Suprapubic skin (tissue), 4 donors: ENCODE results near the gene USHBP1. TPM values are rescaled to one million over a fixed set of nuclear protein-coding genes. Genes with fewer than 3 reads are reported as not detected.

ENCODE experiments used
- DNase-seq, 2 donors: peaks; one replicate each; pipeline ENCODE4 v3.0.0-alpha.2; 2019; ENCODE audit warnings: low spot score in 2 of 2
- H3K27ac ChIP-seq: fragments of 200-600 bp; sonication (generic); one replicate; pipeline ENCODE4 v1.5.1; 2019
- H3K27me3 ChIP-seq: fragments of 200-600 bp; sonication (generic); one replicate; pipeline ENCODE4 v1.5.1; 2019
- H3K36me3 ChIP-seq: fragments of 200-600 bp; sonication (generic); one replicate; pipeline ENCODE4 v1.5.1; 2019
- H3K4me1 ChIP-seq: fragments of 200-600 bp; sonication (generic); one replicate; pipeline ENCODE4 v1.5.1; 2019
- H3K4me3 ChIP-seq: fragments of 200-600 bp; sonication (generic); one replicate; pipeline ENCODE4 v1.5.1; 2019; ENCODE audit warnings: mild to moderate bottlenecking
- H3K9me3 ChIP-seq: fragments of 200-600 bp; sonication (generic); one replicate; pipeline ENCODE4 v1.5.1; 2019
- EP300 ChIP-seq: sonication (generic); formaldehyde crosslinking; IDR thresholded peaks from one replicate; pipeline ENCODE4 v1.6.1; 2017; ENCODE audit warnings: antibody characterized with exemption
- POLR2A ChIP-seq, 2 donors: fragments of 450-650 bp; IDR thresholded peaks; one replicate each; pipeline ENCODE4 v1.6.1; 2017; ENCODE audit warnings: antibody characterized with exemption in 2 of 2, mild to moderate bottlenecking in 2 of 2, moderate library complexity in 2 of 2
- POLR2AphosphoS5 ChIP-seq, 3 donors: sonication (generic); formaldehyde crosslinking; IDR thresholded peaks; one replicate each; pipeline ENCODE4 v1.6.1; 2017; ENCODE audit warnings: antibody characterized with exemption in 3 of 3
- WGBS: methylation state at CpG from one replicate; pipeline ENCODE4 v1.1.5; 2018; 5-methylcytosine and 5-hydroxymethylcytosine counted together
- total RNA-seq, 4 donors: library from RNA; depleted of rRNA; stranded (reverse); fragments of >200 nt; gene quantifications; one replicate each; pipeline ENCODE4 v1.1.0, GENCODE V29; 2016
- TF ChIP-seq, protein P1 (sequence below), 2 donors: fragments of 200-600 bp in 1 of 2; fragments of 450-650 bp in 1 of 2; sonication (generic) in 1 of 2; IDR thresholded peaks; one replicate each; pipeline ENCODE4 v1.5.1; 2016 to 2019; ENCODE audit warnings: antibody characterized with exemption in 2 of 2, mild to moderate bottlenecking in 1 of 2, moderate library complexity in 1 of 2

USHBP1 gene
- total RNA-seq, 4 donors from 2014 or later, result 1.2 to 8.4 (median 2.1) TPM

DNA sequence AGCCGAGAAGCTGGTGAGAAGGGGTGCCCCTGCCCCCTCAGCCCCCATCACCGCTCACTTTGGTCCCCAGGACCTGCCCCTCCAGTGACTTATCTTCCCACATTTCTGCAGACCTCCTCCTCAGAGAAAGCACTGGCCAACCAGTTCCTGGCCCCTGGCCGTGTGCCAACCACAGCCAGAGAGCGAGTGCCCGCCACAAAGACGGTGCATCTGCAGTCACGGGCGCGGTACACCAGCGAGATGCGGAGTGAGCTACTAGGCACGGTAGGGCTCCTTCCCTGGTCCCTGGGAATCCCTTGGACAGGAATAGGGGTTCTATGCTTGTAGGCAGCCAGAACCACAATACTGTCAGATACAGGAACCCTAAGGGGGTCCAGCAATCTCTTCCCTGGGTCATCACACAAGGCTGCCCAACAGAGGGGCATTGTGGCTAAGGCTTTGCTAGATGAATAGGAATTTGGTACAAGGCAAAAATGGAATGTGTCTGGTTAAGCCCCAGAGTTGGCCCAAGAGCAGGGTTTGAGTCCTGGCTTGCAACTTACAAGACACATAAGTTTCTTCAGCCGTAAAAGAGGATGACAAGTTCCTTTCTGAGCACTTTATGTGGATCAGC, 48.4 kb downstream of the USHBP1 start:
- Histone ChIP-seq H3K36me3 (peaks cover 30% of the 10 kb centered on the region), H3K27ac (no peak overlapping the region)

DNA sequence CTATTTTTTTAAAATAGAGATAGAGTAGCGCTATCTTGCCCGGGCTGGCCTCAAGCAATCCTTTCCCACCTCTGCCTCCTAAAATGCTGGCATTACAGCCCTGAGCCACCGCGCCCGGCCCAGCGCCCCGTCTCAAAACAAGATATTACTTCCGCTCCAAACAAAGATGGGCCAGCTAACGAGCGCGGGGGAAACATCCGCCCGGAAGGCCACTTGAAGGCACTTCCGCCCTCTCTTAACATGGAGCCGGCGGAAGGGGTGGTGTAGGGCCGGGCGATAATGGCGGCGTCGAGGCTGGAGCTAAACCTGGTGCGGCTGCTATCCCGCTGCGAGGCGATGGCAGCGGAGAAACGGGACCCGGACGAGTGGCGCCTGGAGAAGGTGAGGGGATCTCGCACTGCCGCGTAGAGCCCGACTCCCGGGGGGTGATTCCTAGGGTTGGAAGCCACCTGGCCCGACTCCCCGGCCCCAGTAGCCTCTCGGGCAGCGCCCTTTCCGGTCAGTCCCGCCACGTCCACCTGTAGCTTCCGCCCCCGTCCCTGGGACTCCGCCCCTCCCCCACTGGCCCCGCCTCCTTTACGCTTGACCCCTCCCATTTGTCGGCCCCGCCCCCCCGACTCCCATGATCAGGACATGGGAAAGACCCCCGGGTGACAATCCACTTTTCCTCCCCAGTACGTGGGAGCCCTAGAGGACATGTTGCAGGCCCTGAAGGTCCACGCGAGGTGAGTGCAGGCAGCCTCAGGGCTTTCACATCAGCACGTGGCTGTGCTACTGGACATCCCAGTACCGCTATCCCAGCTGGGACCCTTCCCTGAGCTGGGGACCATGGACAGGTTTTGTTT, 49.2 kb downstream of the USHBP1 start, which contains the start of gene USE1:
USE1 (plus strand) TSS at position 231 of the 845 bp plus-strand sequence; CDS start at position 280, 49 bp downstream.
- TF ChIP-seq, protein P1, sequence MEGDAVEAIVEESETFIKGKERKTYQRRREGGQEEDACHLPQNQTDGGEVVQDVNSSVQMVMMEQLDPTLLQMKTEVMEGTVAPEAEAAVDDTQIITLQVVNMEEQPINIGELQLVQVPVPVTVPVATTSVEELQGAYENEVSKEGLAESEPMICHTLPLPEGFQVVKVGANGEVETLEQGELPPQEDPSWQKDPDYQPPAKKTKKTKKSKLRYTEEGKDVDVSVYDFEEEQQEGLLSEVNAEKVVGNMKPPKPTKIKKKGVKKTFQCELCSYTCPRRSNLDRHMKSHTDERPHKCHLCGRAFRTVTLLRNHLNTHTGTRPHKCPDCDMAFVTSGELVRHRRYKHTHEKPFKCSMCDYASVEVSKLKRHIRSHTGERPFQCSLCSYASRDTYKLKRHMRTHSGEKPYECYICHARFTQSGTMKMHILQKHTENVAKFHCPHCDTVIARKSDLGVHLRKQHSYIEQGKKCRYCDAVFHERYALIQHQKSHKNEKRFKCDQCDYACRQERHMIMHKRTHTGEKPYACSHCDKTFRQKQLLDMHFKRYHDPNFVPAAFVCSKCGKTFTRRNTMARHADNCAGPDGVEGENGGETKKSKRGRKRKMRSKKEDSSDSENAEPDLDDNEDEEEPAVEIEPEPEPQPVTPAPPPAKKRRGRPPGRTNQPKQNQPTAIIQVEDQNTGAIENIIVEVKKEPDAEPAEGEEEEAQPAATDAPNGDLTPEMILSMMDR (IDR thresholded peaks at IDR 0.05), result no peak
- TF ChIP-seq POLR2AphosphoS5 (IDR thresholded peaks at IDR 0.05) (peak in 2 of 3 donors; percentile 85 to 92), POLR2A (IDR thresholded peaks at IDR 0.05) (peak in 1 of 2 donors; percentile 58), EP300 (no peak)
- H3K4me1 ChIP-seq, result peaks cover 18% of the 10 kb centered on the region
- peak within 1 kb of the TSS; percentile 72 for H3K4me3 ChIP-seq
- H3K27ac ChIP-seq, result peak within 1 kb of the TSS; percentile 92
- peaks cover 38% of the 10 kb centered on the region for H3K36me3 ChIP-seq
- 4% methylated on average over 19 of the region's 56 CpGs for WGBS
- H3K27me3 ChIP-seq, result no peaks in the 10 kb centered on the region
- H3K9me3 ChIP-seq, result no peaks in the 10 kb centered on the region
- DNase-seq, result peak; percentile 96

More for the DNA sequence above, 48.4 kb downstream of the USHBP1 start:
- TF ChIP-seq POLR2A (IDR thresholded peaks at IDR 0.05), result no peak
- no peak for DNase-seq
- peaks cover 21% of the 10 kb centered on the region for H3K4me1 ChIP-seq
- peak overlapping the region; percentile 72 for H3K4me3 ChIP-seq
- H3K27me3 ChIP-seq, result no peaks in the 10 kb centered on the region
- H3K9me3 ChIP-seq, result no peaks in the 10 kb centered on the region
- 66% methylated on average over 13 of the region's 13 CpGs for whole genome bisulfite sequencing

DNA sequence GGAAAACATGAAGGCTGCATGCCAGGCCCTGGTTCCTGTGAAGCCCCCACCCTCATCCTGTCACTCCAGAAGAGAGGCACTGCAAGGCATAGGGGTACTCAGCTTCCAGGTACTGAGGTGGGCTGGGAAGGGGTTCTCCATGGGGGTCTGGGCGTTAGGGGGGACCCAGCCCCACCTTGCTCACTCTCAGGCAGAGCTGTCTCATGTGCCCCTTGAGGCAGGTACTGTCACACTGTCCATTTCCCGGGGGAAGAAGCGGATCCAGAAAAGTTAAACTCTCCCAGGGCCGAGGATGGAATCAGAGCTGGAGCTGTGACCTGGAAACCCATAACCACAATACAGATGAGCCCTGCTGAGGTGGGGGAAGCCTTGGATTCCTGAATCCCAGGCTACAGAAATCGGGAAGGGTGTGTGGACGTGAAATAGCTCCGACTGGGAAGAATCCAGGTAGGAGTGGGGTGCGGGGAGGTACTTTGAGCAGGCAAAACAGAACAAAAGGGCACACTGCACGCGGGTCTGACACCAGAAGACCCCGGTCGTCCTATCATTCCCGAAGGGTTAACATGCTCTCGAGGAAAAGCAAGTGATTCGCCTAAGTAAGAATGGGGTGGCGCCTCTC, 49.9 kb downstream of the USHBP1 start:
- no peak for DNase-seq
- no peaks in the 10 kb centered on the region for H3K9me3 ChIP-seq
- peak overlapping the region; percentile 92 for H3K27ac ChIP-seq
- peak overlapping the region; percentile 72 for H3K4me3 ChIP-seq
- H3K36me3 ChIP-seq, result peaks cover 44% of the 10 kb centered on the region
- 26% methylated on average over 12 of the region's 16 CpGs for WGBS
- peaks cover 12% of the 10 kb centered on the region for H3K4me1 ChIP-seq
- H3K27me3 ChIP-seq, result no peaks in the 10 kb centered on the region
- TF ChIP-seq POLR2AphosphoS5 (IDR thresholded peaks at IDR 0.05) (no peak), EP300 (no peak), POLR2A (IDR thresholded peaks at IDR 0.05) (no peak)
- TF ChIP-seq, protein P1 (IDR thresholded peaks at IDR 0.05), result no peak

DNA sequence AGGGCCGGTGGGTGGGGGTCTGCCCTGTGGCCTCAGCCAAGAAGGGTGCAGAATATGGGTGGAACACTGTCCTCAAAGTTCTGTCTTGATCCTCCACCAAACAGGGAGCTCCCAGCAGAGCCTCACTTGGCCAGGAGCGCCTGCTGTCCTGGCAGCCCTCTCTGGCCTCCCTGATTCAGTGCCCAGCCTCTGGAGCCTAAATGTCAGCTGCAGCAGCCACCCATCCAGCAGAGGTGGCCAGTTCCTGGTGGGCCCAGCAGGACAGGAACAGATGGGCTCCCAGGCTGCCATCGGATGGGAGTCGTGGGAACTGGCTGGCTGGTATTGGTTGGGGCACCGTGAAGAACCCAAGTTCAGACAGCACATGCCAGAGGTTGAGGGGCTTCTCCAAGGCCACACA, 51.2 kb downstream of the USHBP1 start:
- Histone ChIP-seq H3K4me1 (peaks cover 12% of the 10 kb centered on the region), H3K27ac (no peak overlapping the region), H3K4me3 (no peak overlapping the region), H3K36me3 (peaks cover 53% of the 10 kb centered on the region), H3K9me3 (no peaks in the 10 kb centered on the region), H3K27me3 (no peaks in the 10 kb centered on the region)
- no peak for TF ChIP-seq POLR2A (IDR thresholded peaks at IDR 0.05)
- no peak for DNase-seq
- 75% methylated on average over 5 of the region's 5 CpGs for WGBS

DNA sequence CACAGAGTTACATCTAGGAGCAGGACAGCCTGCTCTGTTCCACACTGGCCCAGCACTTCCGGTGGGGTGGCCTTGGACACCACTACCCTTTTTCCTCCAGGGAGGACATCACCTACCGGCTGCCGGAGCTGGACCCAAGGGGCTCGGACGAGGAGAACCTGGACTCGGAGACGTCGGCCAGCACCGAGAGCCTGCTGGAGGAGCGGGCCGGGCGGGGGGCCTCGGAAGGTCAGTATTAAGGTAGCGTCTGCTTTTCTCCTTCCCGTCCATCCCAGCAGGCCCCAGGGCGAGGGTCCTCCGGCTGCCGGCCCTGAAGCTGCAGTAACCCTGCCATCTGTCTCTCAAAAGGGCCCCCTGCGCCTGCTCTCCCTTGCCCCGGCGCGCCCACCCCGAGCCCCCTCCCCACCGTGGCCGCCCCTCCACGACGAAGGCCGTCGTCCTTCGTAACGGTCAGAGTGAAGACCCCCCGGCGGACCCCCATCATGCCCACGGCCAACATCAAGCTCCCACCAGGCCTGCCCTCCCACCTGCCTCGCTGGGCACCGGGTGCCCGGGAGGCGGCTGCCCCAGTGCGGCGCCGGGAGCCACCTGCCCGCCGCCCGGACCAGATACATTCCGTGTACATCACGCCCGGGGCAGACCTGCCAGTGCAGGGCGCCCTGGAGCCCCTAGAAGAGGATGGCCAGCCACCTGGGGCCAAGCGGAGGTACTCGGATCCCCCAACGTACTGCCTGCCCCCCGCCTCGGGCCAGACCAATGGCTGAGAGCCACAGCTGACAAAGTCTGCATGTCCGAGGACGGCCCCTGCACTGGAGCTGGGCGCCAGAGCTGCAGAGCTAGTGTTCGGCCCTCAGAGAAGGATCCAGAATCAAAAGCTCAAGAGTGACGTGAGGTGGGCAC, 52.7 kb downstream of the USHBP1 start:
- Histone ChIP-seq H3K27me3 (no peaks in the 10 kb centered on the region), H3K27ac (no peak overlapping the region), H3K4me3 (no peak overlapping the region), H3K36me3 (peaks cover 49% of the 10 kb centered on the region), H3K4me1 (peaks cover 12% of the 10 kb centered on the region), H3K9me3 (no peaks in the 10 kb centered on the region)
- DNase-seq, result no peak
- WGBS, result 92% methylated on average over 32 of the region's 58 CpGs
- TF ChIP-seq POLR2AphosphoS5 (IDR thresholded peaks at IDR 0.05) (no peak), POLR2A (IDR thresholded peaks at IDR 0.05) (no peak), EP300 (no peak)
- TF ChIP-seq, protein P1 (IDR thresholded peaks at IDR 0.05), result no peak
